ENCODE results near the gene SNAP91. TPM values are rescaled to one million over a fixed set of nuclear protein-coding genes. Genes with fewer than 3 reads are reported as not detected.
"Not testable (repeated sequence)": the region's sequence is repeated elsewhere in the genome, so short reads cannot be mapped to it uniquely, and the experiment has no call there.

SNAP91 gene
- total RNA-seq, 2 experiments from 2014 or later = not detected

GRCh38 chr6:83702749-83703148 lies 6.2 kb downstream of the SNAP91 start:
- no peak overlapping the region for H3K27ac Mint-ChIP-seq
- no peaks in the 10 kb centered on the region for H3K9me3 Mint-ChIP-seq
- H3K4me1 Mint-ChIP-seq = no peaks in the 10 kb centered on the region

GRCh38 chr6:83702077-83702476 lies 6.8 kb downstream of the SNAP91 start:
- Mint-ChIP-seq H3K4me3 (no peak overlapping the region), H3K4me1 (no peaks in the 10 kb centered on the region), H3K27me3 (peaks cover 12% of the 10 kb centered on the region), H3K36me3 (ENCODE audit: low read depth) (no peaks in the 10 kb centered on the region), H3K27ac (no peak overlapping the region), H3K9me3 (no peaks in the 10 kb centered on the region)
- ChIA-PET CTCF (no interaction called here), POLR2A (no interaction called here)
- no peak for DNase-seq

More at GRCh38 chr6:83702749-83703148, 6.2 kb downstream of the SNAP91 start:
- H3K36me3 Mint-ChIP-seq (ENCODE audit: low read depth) = no peaks in the 10 kb centered on the region
- H3K27me3 Mint-ChIP-seq = peaks cover 19% of the 10 kb centered on the region
- CTCF ChIA-PET = no interaction called here
- POLR2A ChIA-PET = no interaction called here
- H3K4me3 Mint-ChIP-seq = no peak overlapping the region
- no peak for DNase-seq

- ChIA-PET POLR2A (no interaction called here), CTCF (no interaction called here)
- H3K9me3 Mint-ChIP-seq = no peaks in the 10 kb centered on the region
- H3K27ac Mint-ChIP-seq = no peak overlapping the region
- H3K4me3 Mint-ChIP-seq = no peak overlapping the region
- no peaks in the 10 kb centered on the region for H3K27me3 Mint-ChIP-seq
- no peaks in the 10 kb centered on the region for H3K4me1 Mint-ChIP-seq
- no peaks in the 10 kb centered on the region for H3K36me3 Mint-ChIP-seq (ENCODE audit: low read depth)
- DNase-seq = no peak
Observed at GRCh38 chr6:83696674-83697073, 12.2 kb downstream of the SNAP91 start.

- Mint-ChIP-seq H3K4me3 (no peak overlapping the region), H3K9me3 (no peaks in the 10 kb centered on the region), H3K27ac (no peak overlapping the region), H3K4me1 (no peaks in the 10 kb centered on the region), H3K36me3 (ENCODE audit: low read depth) (no peaks in the 10 kb centered on the region), H3K27me3 (no peaks in the 10 kb centered on the region)
- ChIA-PET POLR2A (no interaction called here), CTCF (no interaction called here)
- no peak for DNase-seq
Observed at GRCh38 chr6:83685481-83685880, 23.4 kb downstream of the SNAP91 start.

GRCh38 chr6:83677791-83678190 lies 31.1 kb downstream of the SNAP91 start:
- Mint-ChIP-seq H3K9me3 (no peaks in the 10 kb centered on the region), H3K27ac (no peak overlapping the region), H3K27me3 (no peaks in the 10 kb centered on the region), H3K4me1 (no peaks in the 10 kb centered on the region), H3K4me3 (no peak overlapping the region), H3K36me3 (ENCODE audit: low read depth) (no peaks in the 10 kb centered on the region)
- ChIA-PET POLR2A (no interaction called here), CTCF (no interaction called here)
- no peak for DNase-seq

GRCh38 chr6:83637953-83638352 lies 70.9 kb downstream of the SNAP91 start:
- DNase-seq = no peak
- H3K4me3 Mint-ChIP-seq = no peak overlapping the region
- no peaks in the 10 kb centered on the region for H3K36me3 Mint-ChIP-seq (ENCODE audit: low read depth)
- H3K27ac Mint-ChIP-seq = no peak overlapping the region
- no peaks in the 10 kb centered on the region for H3K4me1 Mint-ChIP-seq
- CTCF ChIA-PET = no interaction called here
- H3K27me3 Mint-ChIP-seq = no peaks in the 10 kb centered on the region
- H3K9me3 Mint-ChIP-seq = no peaks in the 10 kb centered on the region
- POLR2A ChIA-PET = no interaction called here

GRCh38 chr6:83636800-83637199 lies 72.1 kb downstream of the SNAP91 start:
- no peaks in the 10 kb centered on the region for H3K9me3 Mint-ChIP-seq
- DNase-seq = no peak
- H3K27ac Mint-ChIP-seq = no peak overlapping the region
- no peaks in the 10 kb centered on the region for H3K4me1 Mint-ChIP-seq
- no peaks in the 10 kb centered on the region for H3K36me3 Mint-ChIP-seq (ENCODE audit: low read depth)
- CTCF ChIA-PET = no interaction called here
- no peak overlapping the region for H3K4me3 Mint-ChIP-seq
- POLR2A ChIA-PET = no interaction called here
- H3K27me3 Mint-ChIP-seq = no peaks in the 10 kb centered on the region

- CTCF ChIA-PET = no interaction called here
- Mint-ChIP-seq H3K27ac (no peak overlapping the region), H3K27me3 (no peaks in the 10 kb centered on the region), H3K4me3 (no peak overlapping the region), H3K36me3 (ENCODE audit: low read depth) (no peaks in the 10 kb centered on the region), H3K9me3 (peaks cover 4% of the 10 kb centered on the region), H3K4me1 (no peaks in the 10 kb centered on the region)
- POLR2A ChIA-PET = no interaction called here
- DNase-seq = no peak
Observed at GRCh38 chr6:83633609-83634008, 75.3 kb downstream of the SNAP91 start.

GRCh38 chr6:83633149-83633548 lies 75.8 kb downstream of the SNAP91 start:
- no peaks in the 10 kb centered on the region for H3K27me3 Mint-ChIP-seq
- ChIA-PET CTCF (no interaction called here), POLR2A (no interaction called here)
- H3K9me3 Mint-ChIP-seq = peaks cover 4% of the 10 kb centered on the region
- H3K36me3 Mint-ChIP-seq (ENCODE audit: low read depth) = no peaks in the 10 kb centered on the region
- DNase-seq = no peak
- H3K4me3 Mint-ChIP-seq = no peak overlapping the region
- H3K27ac Mint-ChIP-seq = no peak overlapping the region
- no peaks in the 10 kb centered on the region for H3K4me1 Mint-ChIP-seq

GRCh38 chr6:83629908-83630307 lies 79.0 kb downstream of the SNAP91 start:
- DNase-seq; H3K4me1 Mint-ChIP-seq; H3K9me3 Mint-ChIP-seq; H3K36me3 Mint-ChIP-seq (ENCODE audit: low read depth); H3K27ac Mint-ChIP-seq; POLR2A ChIA-PET; CTCF ChIA-PET; H3K4me3 Mint-ChIP-seq; H3K27me3 Mint-ChIP-seq: not testable (repeated sequence)

GRCh38 chr6:83615025-83615999 lies 93.6 kb downstream of the SNAP91 start:
- no peaks in the 10 kb centered on the region for H3K27me3 Mint-ChIP-seq
- CTCF ChIA-PET = no interaction called here

GRCh38 chr6:83613378-83613777 lies 95.5 kb downstream of the SNAP91 start:
- Mint-ChIP-seq H3K27ac (no peak overlapping the region), H3K4me3 (no peak overlapping the region), H3K9me3 (no peaks in the 10 kb centered on the region), H3K27me3 (no peaks in the 10 kb centered on the region), H3K36me3 (ENCODE audit: low read depth) (no peaks in the 10 kb centered on the region), H3K4me1 (no peaks in the 10 kb centered on the region)
- ChIA-PET POLR2A (no interaction called here), CTCF (no interaction called here)
- no peak for DNase-seq

More at GRCh38 chr6:83615025-83615999, 93.6 kb downstream of the SNAP91 start:
- POLR2A ChIA-PET = interaction anchor here (0.6 kb wide), 1 partner anchor 24 kb away, joined by 3 read pairs; no protein-coding TSS in a partner anchor
- no peak for DNase-seq
- no peaks in the 10 kb centered on the region for H3K36me3 Mint-ChIP-seq (ENCODE audit: low read depth)
- no peaks in the 10 kb centered on the region for H3K4me1 Mint-ChIP-seq
- no peaks in the 10 kb centered on the region for H3K9me3 Mint-ChIP-seq
- no peak overlapping the region for H3K4me3 Mint-ChIP-seq
- H3K27ac Mint-ChIP-seq = no peak overlapping the region

- ChIA-PET CTCF (interaction anchor here (0.7 kb wide), 1 partner anchor 20 kb away, joined by 3 read pairs; no protein-coding TSS in a partner anchor), POLR2A (no interaction called here)
- Mint-ChIP-seq H3K4me1 (no peaks in the 10 kb centered on the region), H3K27me3 (no peaks in the 10 kb centered on the region), H3K9me3 (no peaks in the 10 kb centered on the region), H3K27ac (no peak overlapping the region), H3K36me3 (ENCODE audit: low read depth) (no peaks in the 10 kb centered on the region), H3K4me3 (no peak overlapping the region)
- DNase-seq = no peak
Observed at GRCh38 chr6:83609248-83609647, 99.7 kb downstream of the SNAP91 start.

GRCh38 chr6:83605517-83605916 lies 103.4 kb downstream of the SNAP91 start:
- CTCF ChIA-PET = no interaction called here

More at GRCh38 chr6:83605517-83605916, 103.4 kb downstream of the SNAP91 start:
- no peak for DNase-seq
- H3K36me3 Mint-ChIP-seq (ENCODE audit: low read depth) = no peaks in the 10 kb centered on the region
- H3K27ac Mint-ChIP-seq = no peak overlapping the region
- H3K4me1 Mint-ChIP-seq = no peaks in the 10 kb centered on the region
- H3K4me3 Mint-ChIP-seq = no peak overlapping the region
- POLR2A ChIA-PET = no interaction called here
- no peaks in the 10 kb centered on the region for H3K27me3 Mint-ChIP-seq
- no peaks in the 10 kb centered on the region for H3K9me3 Mint-ChIP-seq
